AG04449 (cell line): ENCODE measurements around the gene HIPK3.

Experiments
- CTCF ChIA-PET: fragments of 350-600 bp; formaldehyde crosslinking; extraction: SDS; loops from one replicate; lab custom pipeline; 2021; ENCODE audit warnings: antibody characterized with exemption; lab: Yijun Ruan, JAX
- POLR2A ChIA-PET: fragments of 400-600, 350-600 bp; formaldehyde crosslinking; extraction: SDS; loops from one replicate; lab custom pipeline; 2020; ENCODE audit warnings: antibody characterized with exemption, inconsistent platforms; lab: Yijun Ruan, JAX
- DNase-seq: peaks from one replicate; pipeline ENCODE4 v3.0.0-alpha.2; 2010; ENCODE audit warnings: low read depth, low spot score
- H3K4me3 ChIP-seq: 2 replicates; pipeline ENCODE4 v1.5.1; 2011; ENCODE audit warnings: low read depth, mild to moderate bottlenecking, control low read depth, low read length
- TF ChIP-seq, protein P1 (sequence below): IDR thresholded peaks from one replicate; pipeline ENCODE4 v1.5.1; 2011; ENCODE audit warnings: mild to moderate bottlenecking, moderate library complexity, low read length, control low read depth, inconsistent platforms; ENCODE audit not compliant: insufficient read depth; ENCODE audit errors: missing control alignments

HIPK3 gene

DNA sequence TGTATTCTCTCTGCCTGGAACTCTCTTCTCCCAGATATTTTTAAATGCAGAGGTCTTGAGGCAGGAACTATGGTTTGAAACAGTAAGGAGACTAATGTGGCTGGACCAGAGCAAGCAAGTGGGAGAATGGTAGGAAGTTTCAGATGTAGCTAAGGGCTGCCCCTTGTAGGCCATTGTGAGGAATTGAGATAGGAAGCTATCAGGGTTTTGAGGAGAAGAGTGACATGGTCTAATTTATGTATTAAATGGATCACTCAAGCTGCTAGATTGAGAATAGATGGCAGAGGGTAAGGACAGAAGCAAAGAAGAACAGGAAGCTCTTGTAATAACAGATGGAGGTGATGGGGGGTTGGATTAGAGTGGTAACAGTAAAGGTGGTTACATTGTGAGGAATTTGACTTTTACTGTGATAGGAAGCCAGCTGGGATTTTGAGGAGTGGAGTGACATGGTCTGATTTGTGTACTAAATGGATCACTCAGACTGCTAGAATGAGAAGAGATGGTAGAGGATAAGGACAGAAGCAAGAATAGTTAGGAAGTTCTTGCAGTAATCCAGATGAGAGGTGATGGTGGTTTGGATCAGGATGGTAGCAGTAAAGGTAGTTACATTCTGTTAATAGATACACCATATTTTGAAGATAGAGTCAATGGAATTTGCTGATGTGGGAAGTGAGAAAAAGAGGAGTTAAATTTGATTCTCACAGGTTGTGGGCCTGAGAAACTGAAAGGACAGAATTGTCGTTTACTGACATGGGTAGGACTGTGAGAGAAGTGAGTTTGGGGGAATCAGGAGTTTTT lies 63.0 kb downstream of the HIPK3 start:
- H3K4me3 ChIP-seq = no peak overlapping the region
- TF ChIP-seq, protein P1, sequence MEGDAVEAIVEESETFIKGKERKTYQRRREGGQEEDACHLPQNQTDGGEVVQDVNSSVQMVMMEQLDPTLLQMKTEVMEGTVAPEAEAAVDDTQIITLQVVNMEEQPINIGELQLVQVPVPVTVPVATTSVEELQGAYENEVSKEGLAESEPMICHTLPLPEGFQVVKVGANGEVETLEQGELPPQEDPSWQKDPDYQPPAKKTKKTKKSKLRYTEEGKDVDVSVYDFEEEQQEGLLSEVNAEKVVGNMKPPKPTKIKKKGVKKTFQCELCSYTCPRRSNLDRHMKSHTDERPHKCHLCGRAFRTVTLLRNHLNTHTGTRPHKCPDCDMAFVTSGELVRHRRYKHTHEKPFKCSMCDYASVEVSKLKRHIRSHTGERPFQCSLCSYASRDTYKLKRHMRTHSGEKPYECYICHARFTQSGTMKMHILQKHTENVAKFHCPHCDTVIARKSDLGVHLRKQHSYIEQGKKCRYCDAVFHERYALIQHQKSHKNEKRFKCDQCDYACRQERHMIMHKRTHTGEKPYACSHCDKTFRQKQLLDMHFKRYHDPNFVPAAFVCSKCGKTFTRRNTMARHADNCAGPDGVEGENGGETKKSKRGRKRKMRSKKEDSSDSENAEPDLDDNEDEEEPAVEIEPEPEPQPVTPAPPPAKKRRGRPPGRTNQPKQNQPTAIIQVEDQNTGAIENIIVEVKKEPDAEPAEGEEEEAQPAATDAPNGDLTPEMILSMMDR = no peak
- CTCF ChIA-PET = interaction anchor here (1.2 to 2.9 kb wide), 2 partner anchors 10 to 22 kb away, joined by 3 to 22 read pairs; no protein-coding TSS in a partner anchor
- no peak for DNase-seq
- POLR2A ChIA-PET = interaction anchor here (0.6 kb wide), 1 partner anchor 63 kb away, joined by 3 read pairs; the partner anchor contains the start of gene HIPK3

DNA sequence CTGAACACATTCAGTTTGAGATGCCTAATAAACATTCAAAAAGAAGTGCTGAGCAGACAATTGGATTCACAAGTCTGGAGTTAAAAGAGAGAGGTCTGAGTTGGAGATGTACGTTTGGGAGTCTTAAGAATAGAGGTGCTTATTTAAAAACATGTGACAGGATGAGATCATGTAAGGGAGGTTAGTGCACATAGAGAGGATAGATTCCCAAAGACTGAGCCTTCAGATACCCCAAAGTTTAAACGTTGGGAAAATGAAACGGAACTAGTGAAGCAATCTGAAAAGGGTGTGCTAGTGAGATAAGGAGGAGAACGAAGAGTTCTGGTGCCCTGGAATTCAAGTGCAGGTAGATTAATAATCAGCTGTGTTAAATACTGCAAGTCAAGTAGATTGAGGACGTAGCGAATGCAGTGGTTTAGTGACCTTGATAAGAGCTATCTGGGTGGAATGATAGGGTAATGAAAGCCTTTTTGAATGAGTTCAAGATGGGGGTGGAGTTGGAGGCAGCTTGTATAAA lies 63.7 kb downstream of the HIPK3 start:
- no peak for DNase-seq
- POLR2A ChIA-PET = no interaction called here
- CTCF ChIA-PET = interaction anchor here (0.9 to 2.9 kb wide), 2 partner anchors 10 to 155 kb away, joined by 4 to 22 read pairs; no protein-coding TSS in a partner anchor
- H3K4me3 ChIP-seq = no peak overlapping the region
- TF ChIP-seq, protein P1 = no peak

GRCh38 chr11:33321422-33321821 lies 64.2 kb downstream of the HIPK3 start:
- no peak overlapping the region for H3K4me3 ChIP-seq
- POLR2A ChIA-PET = no interaction called here
- no peak for DNase-seq
- TF ChIP-seq, protein P1 = no peak
- CTCF ChIA-PET = interaction anchor here (0.6 to 2.9 kb wide), 4 partner anchors 9 to 156 kb away, joined by 3 to 22 read pairs (median 4); no protein-coding TSS in a partner anchor

- TF ChIP-seq, protein P1 = no peak
- DNase-seq = no peak
- CTCF ChIA-PET = interaction anchor here (1.1 to 1.8 kb wide), 3 partner anchors 9 to 158 kb away, joined by 3 to 5 read pairs (median 4); no protein-coding TSS in a partner anchor
- POLR2A ChIA-PET = no interaction called here
- H3K4me3 ChIP-seq = no peak overlapping the region
Measured at GRCh38 chr11:33323421-33323820, 66.2 kb downstream of the HIPK3 start.

GRCh38 chr11:33324302-33324985 lies 67.3 kb downstream of the HIPK3 start:
- DNase-seq = no peak
- TF ChIP-seq, protein P1 = no peak
- H3K4me3 ChIP-seq = no peak overlapping the region
- ChIA-PET CTCF (interaction anchor here (1.3 kb wide), 1 partner anchor 10 kb away, joined by 4 read pairs; no protein-coding TSS in a partner anchor), POLR2A (no interaction called here)
